GM12878 (cell line): Measurements from ENCODE around the gene C1orf21.

Source experiments
- BRCA1 ChIP-seq: IDR thresholded peaks from 2 replicates; pipeline ENCODE4 v1.6.1; 2011; ENCODE audit warnings: low read depth, low read length, improper control_type of control experiment
- CBFB ChIP-seq: IDR thresholded peaks from 2 replicates; pipeline ENCODE4 v1.6.1; 2016; ENCODE audit warnings: antibody characterized with exemption, low read depth
- DPF2 ChIP-seq: fragments of 450-650 bp; IDR thresholded peaks from 2 replicates; pipeline ENCODE4 v1.6.1; 2017; ENCODE audit warnings: mild to moderate bottlenecking
- EGR1 ChIP-seq, 2 experiments: IDR thresholded peaks; 1 replicate in 1 of 2; 2 replicates in 1 of 2; pipeline ENCODE4 v1.6.1; 2011 to 2012; ENCODE audit warnings: low read depth in 2 of 2, low read length in 2 of 2, borderline replicate concordance in 1 of 2, mild to moderate bottlenecking in 1 of 2, moderate library complexity in 1 of 2
- JUND ChIP-seq: IDR thresholded peaks from 2 replicates; pipeline ENCODE4 v1.6.1; 2012; ENCODE audit warnings: low read depth, mild to moderate bottlenecking, low read length, improper control_type of control experiment, moderate library complexity
- NFIC ChIP-seq: IDR thresholded peaks from 2 replicates; pipeline ENCODE4 v1.6.1; 2012; ENCODE audit warnings: low read depth, mild to moderate bottlenecking, inconsistent platforms, low read length, moderate library complexity
- POLR2A ChIP-seq: IDR thresholded peaks from 2 replicates; pipeline ENCODE4 v1.6.1; 2011; ENCODE audit warnings: low read depth, mild to moderate bottlenecking, low read length
- STAT1 ChIP-seq: fragments of 450-650 bp; conservative IDR thresholded peaks from 2 replicates; pipeline ENCODE4 v1.6.1; 2014; ENCODE audit warnings: antibody characterized with exemption, mild to moderate bottlenecking
- TF ChIP-seq, protein P1 (sequence below): IDR thresholded peaks from 2 replicates; pipeline ENCODE4 v1.6.1; 2012; ENCODE audit warnings: low read depth, low read length, improper control_type of control experiment
- TF ChIP-seq, protein P2 (sequence below), 3 experiments: IDR thresholded peaks in 2 of 3; conservative IDR thresholded peaks in 1 of 3; 2 replicates each; pipeline ENCODE4 v1.5.1; 2011; ENCODE audit warnings: low read depth in 3 of 3, low read length in 3 of 3, mild to moderate bottlenecking in 3 of 3, control low read depth in 2 of 3, moderate library complexity in 2 of 3, inconsistent platforms in 1 of 3, mixed read lengths in 1 of 3; ENCODE audit not compliant: control insufficient read depth in 2 of 3, insufficient read depth in 1 of 3; ENCODE audit errors: extremely low read depth in 1 of 3
- TF ChIP-seq, protein P3 (sequence below): fragments of 450-650 bp; IDR thresholded peaks from 2 replicates; pipeline ENCODE4 v1.6.1; 2018; ENCODE audit warnings: borderline replicate concordance, mild to moderate bottlenecking; ENCODE audit not compliant: partially characterized antibody
- TF ChIP-seq, protein P4 (sequence below): IDR thresholded peaks from 2 replicates; pipeline ENCODE4 v1.6.1; 2012; ENCODE audit warnings: low read depth, low read length, improper control_type of control experiment

DNA sequence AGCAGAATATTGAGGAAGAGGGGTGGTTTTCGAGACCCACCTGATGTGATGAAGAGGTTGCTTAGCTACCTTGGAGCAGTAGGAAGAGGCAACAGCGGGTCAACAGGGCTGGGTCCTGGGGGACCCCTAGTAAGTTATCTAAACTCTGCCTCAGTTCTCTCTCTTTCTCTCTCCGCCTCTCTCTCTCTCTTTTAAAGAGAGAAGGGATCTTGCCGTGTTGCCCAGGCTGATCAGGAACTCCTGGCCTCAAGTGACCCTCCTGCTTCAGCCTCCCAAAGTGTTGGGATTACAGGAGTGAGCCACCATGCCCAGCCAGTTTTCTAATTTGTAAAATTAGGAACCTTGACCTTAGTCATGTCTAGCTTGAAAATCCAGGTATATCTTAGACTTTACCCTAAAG, 77.9 kb downstream of the C1orf21 start:
- TF ChIP-seq, protein P1, sequence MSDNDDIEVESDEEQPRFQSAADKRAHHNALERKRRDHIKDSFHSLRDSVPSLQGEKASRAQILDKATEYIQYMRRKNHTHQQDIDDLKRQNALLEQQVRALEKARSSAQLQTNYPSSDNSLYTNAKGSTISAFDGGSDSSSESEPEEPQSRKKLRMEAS = no peak
- TF ChIP-seq EGR1 (IDR thresholded peaks at IDR 0.05; ENCODE audit: borderline replicate concordance in 1 of 2, low read depth in 2 of 2, low read length in 2 of 2) (no peak), BRCA1 (no peak), JUND (no peak), POLR2A (no peak), STAT1 (no peak), NFIC (no peak), CBFB (no peak), DPF2 (no peak)
- TF ChIP-seq, protein P2, sequence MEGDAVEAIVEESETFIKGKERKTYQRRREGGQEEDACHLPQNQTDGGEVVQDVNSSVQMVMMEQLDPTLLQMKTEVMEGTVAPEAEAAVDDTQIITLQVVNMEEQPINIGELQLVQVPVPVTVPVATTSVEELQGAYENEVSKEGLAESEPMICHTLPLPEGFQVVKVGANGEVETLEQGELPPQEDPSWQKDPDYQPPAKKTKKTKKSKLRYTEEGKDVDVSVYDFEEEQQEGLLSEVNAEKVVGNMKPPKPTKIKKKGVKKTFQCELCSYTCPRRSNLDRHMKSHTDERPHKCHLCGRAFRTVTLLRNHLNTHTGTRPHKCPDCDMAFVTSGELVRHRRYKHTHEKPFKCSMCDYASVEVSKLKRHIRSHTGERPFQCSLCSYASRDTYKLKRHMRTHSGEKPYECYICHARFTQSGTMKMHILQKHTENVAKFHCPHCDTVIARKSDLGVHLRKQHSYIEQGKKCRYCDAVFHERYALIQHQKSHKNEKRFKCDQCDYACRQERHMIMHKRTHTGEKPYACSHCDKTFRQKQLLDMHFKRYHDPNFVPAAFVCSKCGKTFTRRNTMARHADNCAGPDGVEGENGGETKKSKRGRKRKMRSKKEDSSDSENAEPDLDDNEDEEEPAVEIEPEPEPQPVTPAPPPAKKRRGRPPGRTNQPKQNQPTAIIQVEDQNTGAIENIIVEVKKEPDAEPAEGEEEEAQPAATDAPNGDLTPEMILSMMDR (IDR thresholded peaks at IDR 0.05 in 2 of 3, conservative IDR thresholded peaks at IDR 0.05 in 1 of 3; ENCODE audit: control insufficient read depth in 2 of 3, extremely low read depth in 1 of 3, insufficient read depth in 1 of 3, low read depth in 3 of 3, low read length in 3 of 3) = no peak
- TF ChIP-seq, protein P3, sequence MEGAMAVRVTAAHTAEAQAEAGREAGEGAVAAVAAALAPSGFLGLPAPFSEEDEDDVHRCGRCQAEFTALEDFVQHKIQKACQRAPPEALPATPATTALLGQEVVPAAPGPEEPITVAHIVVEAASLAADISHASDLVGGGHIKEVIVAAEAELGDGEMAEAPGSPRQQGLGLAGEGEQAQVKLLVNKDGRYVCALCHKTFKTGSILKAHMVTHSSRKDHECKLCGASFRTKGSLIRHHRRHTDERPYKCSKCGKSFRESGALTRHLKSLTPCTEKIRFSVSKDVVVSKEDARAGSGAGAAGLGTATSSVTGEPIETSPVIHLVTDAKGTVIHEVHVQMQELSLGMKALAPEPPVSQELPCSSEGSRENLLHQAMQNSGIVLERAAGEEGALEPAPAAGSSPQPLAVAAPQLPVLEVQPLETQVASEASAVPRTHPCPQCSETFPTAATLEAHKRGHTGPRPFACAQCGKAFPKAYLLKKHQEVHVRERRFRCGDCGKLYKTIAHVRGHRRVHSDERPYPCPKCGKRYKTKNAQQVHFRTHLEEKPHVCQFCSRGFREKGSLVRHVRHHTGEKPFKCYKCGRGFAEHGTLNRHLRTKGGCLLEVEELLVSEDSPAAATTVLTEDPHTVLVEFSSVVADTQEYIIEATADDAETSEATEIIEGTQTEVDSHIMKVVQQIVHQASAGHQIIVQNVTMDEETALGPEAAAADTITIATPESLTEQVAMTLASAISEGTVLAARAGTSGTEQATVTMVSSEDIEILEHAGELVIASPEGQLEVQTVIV = no peak
- TF ChIP-seq, protein P4, sequence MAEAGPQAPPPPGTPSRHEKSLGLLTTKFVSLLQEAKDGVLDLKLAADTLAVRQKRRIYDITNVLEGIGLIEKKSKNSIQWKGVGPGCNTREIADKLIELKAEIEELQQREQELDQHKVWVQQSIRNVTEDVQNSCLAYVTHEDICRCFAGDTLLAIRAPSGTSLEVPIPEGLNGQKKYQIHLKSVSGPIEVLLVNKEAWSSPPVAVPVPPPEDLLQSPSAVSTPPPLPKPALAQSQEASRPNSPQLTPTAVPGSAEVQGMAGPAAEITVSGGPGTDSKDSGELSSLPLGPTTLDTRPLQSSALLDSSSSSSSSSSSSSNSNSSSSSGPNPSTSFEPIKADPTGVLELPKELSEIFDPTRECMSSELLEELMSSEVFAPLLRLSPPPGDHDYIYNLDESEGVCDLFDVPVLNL = no peak
